8988T (cell line): ENCODE data around the gene SPPL2C.
"Not testable (repeated sequence)": the region's sequence is repeated elsewhere in the genome, so short reads cannot be mapped to it uniquely, and the experiment has no call there.

Experiments
- DNase-seq: peaks from one replicate; pipeline ENCODE4 v3.0.0; 2011

SPPL2C gene

DNA sequence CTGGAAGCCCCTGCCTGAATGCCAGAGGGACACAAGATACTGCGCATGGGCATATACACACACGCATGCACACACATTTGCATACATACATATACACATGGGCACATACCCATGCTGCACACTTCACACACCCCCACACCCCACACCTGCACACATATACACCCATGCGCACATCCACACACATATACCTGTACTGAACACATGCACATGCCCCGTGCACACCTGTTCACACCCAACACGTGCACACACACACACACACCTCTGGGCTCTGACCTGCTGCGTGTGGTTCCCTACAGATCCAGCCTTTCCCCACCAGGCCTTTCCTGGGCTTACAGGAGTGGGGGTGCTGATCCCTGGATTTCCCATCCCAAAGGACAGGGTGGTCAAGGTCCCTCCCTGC is 6.3 kb downstream of the SPPL2C start:
- DNase-seq, result no peak

- no peak for DNase-seq
These were observed 6.8 kb downstream of the SPPL2C start for GRCh38 chr17:45851464-45851863.

DNA sequence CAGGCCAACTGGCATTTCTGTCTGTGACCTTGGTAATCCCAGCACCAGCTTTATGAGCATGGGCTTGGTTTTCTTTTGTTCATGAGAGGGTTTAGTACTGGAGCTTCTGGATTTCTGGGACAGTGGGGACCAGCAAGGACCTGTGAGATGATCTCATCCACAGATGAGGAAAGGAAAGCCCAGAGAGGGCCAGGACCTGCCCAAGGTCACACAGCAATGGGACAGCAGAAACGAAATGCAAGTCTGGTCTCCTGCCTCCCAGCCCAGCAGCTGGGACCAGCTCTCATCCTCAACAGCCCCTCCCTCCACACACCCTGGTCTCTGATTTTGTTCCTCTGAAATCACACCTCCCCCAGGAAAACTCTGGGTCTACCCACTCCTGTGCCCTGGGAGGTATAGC is 7.2 kb downstream of the SPPL2C start:
- DNase-seq, result no peak

GRCh38 chr17:45852535-45853297 is 8.0 kb downstream of the SPPL2C start:
- DNase-seq, result no peak

DNA sequence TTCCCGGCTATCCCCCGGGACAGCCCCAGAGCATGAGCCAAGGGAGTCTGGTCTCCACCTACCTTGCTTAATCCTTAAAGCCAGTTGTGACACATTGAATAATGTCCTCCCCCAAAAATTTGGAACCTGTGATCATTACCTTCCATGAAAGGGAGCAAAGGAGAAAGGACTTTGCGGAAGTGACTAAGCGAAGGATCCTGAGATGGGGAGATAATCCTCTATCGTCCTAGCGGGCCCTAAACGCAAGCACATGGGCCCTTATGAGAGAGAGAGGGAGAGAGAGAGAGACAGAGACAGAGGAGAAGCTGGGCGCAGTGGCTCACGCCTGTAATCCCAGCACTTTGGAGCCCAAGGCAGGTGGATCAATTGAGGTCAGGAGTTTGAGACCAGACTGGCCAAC is 9.5 kb downstream of the SPPL2C start:
- no peak for DNase-seq

- DNase-seq, result no peak
These were observed 11.1 kb downstream of the SPPL2C start for GRCh38 chr17:45855691-45856336.

- DNase-seq, result no peak
These were observed 13.5 kb downstream of the SPPL2C start for GRCh38 chr17:45857977-45858708.

GRCh38 chr17:45861165-45861564 is 16.5 kb downstream of the SPPL2C start:
- no peak for DNase-seq

GRCh38 chr17:45862127-45862526 is 17.4 kb downstream of the SPPL2C start:
- DNase-seq, result not testable (repeated sequence)

DNA sequence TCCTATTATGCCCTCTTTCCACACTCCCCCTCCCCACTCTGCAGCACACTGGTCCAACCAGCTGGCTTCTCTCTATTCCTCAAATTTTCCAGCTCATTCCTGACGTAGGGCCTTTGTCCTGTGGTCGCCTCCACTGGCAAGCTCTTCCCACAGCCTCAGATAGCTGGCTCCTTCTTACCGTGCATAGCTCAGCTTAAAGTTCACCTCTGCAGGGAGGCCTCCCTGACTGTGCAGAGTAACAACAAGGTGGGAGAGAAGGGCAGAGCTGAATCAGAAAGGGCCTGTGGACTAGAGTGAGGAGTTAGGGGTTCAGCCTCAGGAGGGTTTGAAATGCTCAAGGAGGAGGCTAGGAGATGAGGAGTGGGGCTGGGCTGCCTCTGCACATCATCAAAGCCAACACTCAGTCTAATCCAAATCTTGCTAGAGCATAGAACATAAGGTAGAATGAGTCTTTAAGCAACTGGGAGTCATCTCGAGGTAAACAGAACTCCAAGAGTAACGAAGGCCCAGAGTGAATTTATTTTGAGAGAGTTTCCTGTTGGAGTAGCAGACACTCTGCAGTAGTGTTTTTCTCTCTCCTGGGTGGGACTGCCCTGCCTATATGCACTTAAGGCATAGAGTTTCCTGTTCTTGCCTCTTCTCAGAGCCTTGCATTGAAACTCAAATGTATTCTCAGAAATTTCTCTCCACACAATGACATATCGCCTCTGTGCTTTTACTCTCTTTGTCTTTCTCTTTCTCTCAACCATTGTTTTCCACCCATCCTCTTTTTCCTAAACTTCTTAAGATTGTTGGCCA is 19.4 kb downstream of the SPPL2C start:
- no peak for DNase-seq

DNA sequence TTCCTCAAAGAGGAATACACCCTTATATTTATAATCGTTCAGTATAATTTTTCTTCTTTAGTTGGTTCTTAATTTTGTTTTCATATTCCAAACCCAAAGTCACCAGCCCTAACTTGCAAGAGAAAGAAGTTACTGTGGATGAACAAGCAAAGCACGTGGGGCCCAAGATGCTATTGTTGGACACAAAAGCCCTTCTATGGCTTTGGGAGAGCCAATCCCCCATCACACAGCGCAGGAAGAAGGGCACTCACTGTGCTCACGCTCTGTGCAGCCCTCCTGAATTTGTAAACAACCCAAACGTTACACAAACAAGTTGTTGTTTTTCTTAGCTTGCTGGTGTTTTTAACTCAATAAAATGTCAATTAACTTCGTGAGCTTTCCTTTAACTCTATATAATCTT is 22.5 kb downstream of the SPPL2C start:
- no peak for DNase-seq

- no peak for DNase-seq
These were observed 23.0 kb downstream of the SPPL2C start for GRCh38 chr17:45867702-45868101.

GRCh38 chr17:45868276-45868675 is 23.6 kb downstream of the SPPL2C start:
- no peak for DNase-seq

DNA sequence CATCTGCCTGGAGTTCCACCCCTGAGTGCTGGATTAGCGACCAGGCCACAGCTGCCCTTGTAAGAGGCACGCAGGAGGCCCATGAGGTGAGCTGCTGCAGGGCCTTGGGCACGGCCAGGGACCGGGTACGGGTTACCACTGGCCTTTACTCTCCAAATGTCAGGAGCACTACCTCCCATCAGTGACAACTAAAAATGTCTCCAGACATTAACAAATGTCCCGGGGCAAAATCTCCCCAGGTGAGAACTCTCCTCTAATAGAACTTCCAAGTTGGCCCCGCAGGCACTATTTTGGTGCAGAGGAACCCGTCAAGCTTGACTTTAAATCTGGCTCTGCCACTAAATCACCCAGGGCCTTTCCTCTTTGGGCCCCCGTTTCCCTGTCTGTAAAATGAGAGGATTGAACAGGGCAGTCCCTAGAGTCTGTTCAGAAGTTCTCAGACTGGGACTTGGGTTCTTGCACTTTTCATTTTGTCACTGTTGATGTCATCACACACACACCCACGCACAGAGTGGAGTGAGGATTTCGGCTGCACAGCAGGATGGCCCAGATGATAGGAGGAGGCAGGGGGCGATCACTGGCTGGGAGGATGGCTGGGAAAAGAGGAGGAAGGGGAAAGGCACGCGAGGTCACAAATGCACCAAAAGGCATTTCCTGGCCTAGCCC is 25.1 kb downstream of the SPPL2C start:
- DNase-seq, result no peak

GRCh38 chr17:45870342-45870974 is 25.8 kb downstream of the SPPL2C start:
- DNase-seq, result no peak

DNA sequence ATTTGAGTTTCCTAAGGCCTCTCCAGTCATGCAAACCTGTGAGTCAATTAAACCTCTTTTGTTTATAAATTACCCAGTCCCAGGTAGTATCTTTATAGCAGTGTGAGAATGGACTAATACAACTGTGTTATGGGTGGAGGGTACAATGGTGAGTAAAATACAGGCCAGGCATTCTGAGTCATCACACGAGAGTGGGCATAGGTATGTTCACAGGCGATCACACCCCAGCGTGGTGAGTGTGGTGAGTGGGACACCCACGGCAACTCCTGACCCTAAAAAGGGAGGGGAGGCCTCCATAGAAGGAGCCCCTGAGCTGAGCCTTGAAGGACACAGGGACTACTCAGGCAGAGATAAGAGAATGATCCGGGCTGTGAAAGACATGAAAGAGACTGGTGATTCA is 27.0 kb downstream of the SPPL2C start:
- no peak for DNase-seq

DNA sequence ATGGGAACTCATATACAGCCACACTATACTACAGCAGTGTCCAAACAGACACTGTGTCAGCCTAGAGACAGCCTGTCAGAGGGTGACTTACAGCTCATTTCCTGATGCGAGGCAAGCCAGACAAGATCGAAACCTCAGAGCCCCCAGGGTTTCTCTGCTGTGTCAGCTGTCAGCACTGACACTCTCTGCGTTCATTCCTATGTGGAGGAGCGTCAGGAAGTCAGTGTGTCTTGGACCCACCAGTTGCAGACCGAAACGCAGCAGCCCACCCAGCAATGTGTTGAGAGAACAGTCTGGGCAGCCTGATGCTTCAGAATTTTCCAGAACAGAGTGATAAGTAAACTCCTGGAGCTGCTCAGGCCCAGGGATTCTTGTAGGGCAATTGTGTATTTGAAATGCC is 29.0 kb downstream of the SPPL2C start:
- DNase-seq, result no peak

DNA sequence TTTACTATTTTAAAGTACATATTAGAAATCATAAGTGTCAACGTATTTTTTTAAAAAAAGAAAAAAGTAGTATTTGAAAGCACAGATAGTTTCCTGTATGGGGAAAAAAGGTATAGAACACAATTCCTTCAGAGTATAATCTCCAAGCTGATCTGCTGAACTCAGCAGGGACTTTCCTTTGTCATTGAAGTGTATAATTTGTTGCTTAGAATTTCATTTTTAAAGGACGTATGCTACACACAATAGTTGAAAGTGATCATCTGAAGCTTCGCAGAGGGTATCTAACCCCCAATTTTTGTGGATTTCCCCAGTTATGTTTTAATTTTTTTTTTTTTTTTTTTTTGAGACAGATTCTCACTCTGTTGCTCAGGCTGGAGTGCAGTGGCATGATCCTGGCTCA is 29.5 kb downstream of the SPPL2C start:
- no peak for DNase-seq

DNA sequence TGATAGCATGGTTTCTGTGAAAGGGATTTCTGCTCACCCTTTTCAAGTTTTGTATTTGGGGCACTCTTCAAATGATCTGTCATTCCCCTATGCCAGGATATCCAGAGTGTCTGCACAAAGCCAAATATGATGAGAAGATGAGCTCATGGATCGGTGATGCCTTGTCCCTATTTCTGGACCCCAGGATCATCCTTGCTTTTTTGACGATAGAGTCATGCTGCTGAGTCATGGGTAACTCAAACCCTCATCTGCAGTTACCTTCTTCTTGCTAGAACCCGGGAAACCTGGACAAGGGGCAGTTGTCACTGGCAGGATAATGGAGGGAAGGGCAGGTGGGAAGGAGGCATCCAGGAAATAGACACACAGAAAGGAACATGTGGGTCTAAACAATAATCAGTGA is 31.9 kb downstream of the SPPL2C start:
- DNase-seq, result no peak

DNA sequence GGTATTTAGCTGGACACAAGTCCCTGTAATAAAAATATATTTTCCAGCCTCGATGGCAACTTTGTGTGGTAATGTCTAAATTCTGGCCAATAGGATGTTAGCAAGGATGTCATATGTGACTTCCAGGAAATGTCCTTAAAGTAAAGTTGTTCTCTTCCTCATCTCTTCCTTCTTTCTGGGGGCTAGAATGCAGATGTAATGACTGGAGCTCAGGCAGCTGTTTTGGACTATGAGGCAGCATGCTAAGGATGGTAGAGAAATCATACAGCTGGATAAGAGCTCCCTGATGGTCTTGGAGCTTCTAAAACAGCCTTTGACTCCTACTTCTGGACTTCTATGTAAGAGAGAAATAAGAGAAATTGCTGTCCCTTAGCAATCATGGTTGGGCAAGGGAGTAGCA is 32.8 kb downstream of the SPPL2C start:
- DNase-seq, result no peak

- DNase-seq, result no peak
These were observed 38.4 kb downstream of the SPPL2C start for GRCh38 chr17:45883063-45883462.

DNA sequence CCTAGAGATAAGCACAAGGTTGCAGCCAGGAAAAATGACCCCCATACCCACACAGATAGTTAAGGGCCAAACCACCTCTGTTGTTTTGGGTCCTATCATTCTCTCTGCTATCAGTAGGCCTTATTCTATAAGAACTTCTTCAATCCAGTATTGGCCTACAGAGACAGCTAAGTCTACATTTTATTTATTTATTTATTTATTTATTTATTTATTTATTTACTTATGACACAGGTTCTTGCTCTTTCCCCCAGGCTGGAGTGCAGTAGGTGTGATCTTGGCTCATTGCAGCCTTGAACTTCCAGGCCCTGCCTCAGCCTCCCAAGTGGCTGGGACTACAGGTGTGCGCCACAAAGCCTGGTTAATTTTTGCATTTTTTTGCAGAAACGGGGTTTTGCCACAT is 42.2 kb downstream of the SPPL2C start:
- no peak for DNase-seq
